ENCODE results near the gene NCAM2.

NCAM2 gene

DNA sequence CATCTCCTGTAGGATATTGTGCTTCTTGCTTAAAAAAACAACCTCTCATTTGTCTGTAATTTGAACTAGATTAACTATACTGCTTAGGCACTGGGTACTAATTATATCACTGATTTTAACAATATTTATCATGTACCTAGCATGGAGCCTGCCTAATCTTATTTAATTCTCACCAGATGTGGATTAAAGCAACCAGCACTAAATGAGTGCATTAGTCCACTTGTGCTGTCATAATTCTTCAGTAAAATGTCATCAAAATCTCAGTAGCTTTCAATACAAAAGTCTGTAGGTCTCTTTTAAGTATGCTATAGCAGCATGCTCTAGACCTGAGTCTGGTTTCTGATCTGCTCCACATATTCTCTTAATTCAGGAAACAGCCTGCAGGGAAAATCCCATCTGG lies 368.1 kb downstream of the NCAM2 start:
- no peak for DNase-seq
- Mint-ChIP-seq H3K27me3 (ENCODE audit: low read depth, poor library complexity) (peaks cover 4% of the 10 kb centered on the region), H3K36me3 (ENCODE audit: low read depth) (no peaks in the 10 kb centered on the region), H3K4me3 (no peak overlapping the region), H3K4me1 (peaks cover 9% of the 10 kb centered on the region), H3K9me3 (no peaks in the 10 kb centered on the region), H3K27ac (no peak overlapping the region)
- TF ChIP-seq, protein P1, sequence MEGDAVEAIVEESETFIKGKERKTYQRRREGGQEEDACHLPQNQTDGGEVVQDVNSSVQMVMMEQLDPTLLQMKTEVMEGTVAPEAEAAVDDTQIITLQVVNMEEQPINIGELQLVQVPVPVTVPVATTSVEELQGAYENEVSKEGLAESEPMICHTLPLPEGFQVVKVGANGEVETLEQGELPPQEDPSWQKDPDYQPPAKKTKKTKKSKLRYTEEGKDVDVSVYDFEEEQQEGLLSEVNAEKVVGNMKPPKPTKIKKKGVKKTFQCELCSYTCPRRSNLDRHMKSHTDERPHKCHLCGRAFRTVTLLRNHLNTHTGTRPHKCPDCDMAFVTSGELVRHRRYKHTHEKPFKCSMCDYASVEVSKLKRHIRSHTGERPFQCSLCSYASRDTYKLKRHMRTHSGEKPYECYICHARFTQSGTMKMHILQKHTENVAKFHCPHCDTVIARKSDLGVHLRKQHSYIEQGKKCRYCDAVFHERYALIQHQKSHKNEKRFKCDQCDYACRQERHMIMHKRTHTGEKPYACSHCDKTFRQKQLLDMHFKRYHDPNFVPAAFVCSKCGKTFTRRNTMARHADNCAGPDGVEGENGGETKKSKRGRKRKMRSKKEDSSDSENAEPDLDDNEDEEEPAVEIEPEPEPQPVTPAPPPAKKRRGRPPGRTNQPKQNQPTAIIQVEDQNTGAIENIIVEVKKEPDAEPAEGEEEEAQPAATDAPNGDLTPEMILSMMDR (IDR thresholded peaks at IDR 0.05) = no peak

GRCh38 chr21:21367583-21367982 lies 369.4 kb downstream of the NCAM2 start:
- Mint-ChIP-seq H3K4me1 (peaks cover 9% of the 10 kb centered on the region), H3K36me3 (ENCODE audit: low read depth) (no peaks in the 10 kb centered on the region), H3K27me3 (ENCODE audit: low read depth, poor library complexity) (peaks cover 4% of the 10 kb centered on the region), H3K4me3 (no peak overlapping the region), H3K27ac (no peak overlapping the region), H3K9me3 (no peaks in the 10 kb centered on the region)
- TF ChIP-seq, protein P1 (IDR thresholded peaks at IDR 0.05) = no peak
- DNase-seq = no peak

DNA sequence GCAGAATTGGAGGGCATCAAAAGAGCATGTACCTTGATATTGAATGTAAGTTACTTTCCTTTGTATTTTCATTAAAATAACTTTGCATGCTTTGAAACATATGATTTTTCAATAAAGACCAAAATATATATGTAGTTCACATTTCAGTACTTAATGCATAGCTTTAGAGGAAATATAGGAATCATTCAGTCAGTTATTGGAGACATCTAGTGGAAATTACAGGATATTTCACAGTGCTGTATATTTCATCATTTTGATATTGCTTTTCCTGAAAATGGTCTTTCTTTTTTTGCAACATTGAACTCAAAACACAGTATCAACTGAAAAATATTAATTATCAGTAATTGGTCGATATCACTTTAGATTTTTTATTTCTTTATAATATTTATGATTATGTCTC lies 375.8 kb downstream of the NCAM2 start:
- no peaks in the 10 kb centered on the region for H3K9me3 Mint-ChIP-seq
- no peaks in the 10 kb centered on the region for H3K27me3 Mint-ChIP-seq (ENCODE audit: low read depth, poor library complexity)
- H3K4me1 Mint-ChIP-seq = no peaks in the 10 kb centered on the region
- DNase-seq = no peak
- TF ChIP-seq, protein P1 (IDR thresholded peaks at IDR 0.05) = no peak
- H3K4me3 Mint-ChIP-seq = no peak overlapping the region
- H3K36me3 Mint-ChIP-seq (ENCODE audit: low read depth) = no peaks in the 10 kb centered on the region
- no peak overlapping the region for H3K27ac Mint-ChIP-seq

DNA sequence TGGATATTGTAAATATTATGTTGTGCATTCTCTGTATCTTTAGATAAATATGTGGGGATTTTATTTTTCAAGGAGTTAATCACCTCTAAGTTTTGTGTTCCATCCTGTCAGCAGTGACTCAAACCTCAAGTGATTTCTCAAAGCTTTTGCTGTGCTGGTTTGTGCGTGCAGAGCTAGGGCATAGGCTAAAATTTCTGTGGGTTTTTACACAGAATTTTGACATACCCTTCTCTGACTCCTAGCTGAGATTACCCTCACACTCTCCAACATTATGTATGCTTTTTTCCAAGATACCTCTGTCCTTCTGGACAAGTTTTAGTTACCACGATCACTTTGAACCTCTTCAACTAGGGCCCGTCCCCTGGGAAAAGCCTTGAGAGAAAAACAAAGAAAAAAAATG lies 384.9 kb downstream of the NCAM2 start:
- no peak for DNase-seq
- TF ChIP-seq, protein P1 (IDR thresholded peaks at IDR 0.05) = no peak
- Mint-ChIP-seq H3K4me1 (peaks cover 5% of the 10 kb centered on the region), H3K4me3 (no peak overlapping the region), H3K27me3 (ENCODE audit: low read depth, poor library complexity) (no peaks in the 10 kb centered on the region), H3K27ac (no peak overlapping the region), H3K36me3 (ENCODE audit: low read depth) (no peaks in the 10 kb centered on the region), H3K9me3 (no peaks in the 10 kb centered on the region)

DNA sequence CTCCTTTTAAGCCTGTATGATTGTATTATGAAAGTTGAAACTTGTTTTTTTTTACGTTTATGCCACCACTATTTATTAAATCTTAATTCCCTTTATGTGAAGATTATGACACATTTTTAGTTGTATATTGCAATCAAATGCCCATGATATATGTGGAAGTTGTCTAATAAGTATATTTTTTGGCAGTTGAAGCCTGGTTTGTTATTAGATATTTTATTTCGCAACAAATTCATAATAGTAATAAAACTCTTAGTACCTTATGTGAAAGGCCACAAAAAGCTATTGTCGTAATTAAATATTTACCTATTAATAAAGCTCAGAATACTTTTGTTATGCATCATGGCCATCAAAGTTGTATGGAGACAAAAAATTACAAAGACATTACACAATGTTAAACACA lies 386.8 kb downstream of the NCAM2 start:
- TF ChIP-seq, protein P1 (IDR thresholded peaks at IDR 0.05) = no peak
- Mint-ChIP-seq H3K27me3 (ENCODE audit: low read depth, poor library complexity) (peaks cover 1% of the 10 kb centered on the region), H3K27ac (no peak overlapping the region), H3K4me3 (no peak overlapping the region), H3K36me3 (ENCODE audit: low read depth) (no peaks in the 10 kb centered on the region), H3K4me1 (peaks cover 5% of the 10 kb centered on the region), H3K9me3 (no peaks in the 10 kb centered on the region)
- DNase-seq = no peak

- Mint-ChIP-seq H3K36me3 (ENCODE audit: low read depth) (no peaks in the 10 kb centered on the region), H3K27ac (no peak overlapping the region), H3K9me3 (no peaks in the 10 kb centered on the region), H3K4me1 (peaks cover 5% of the 10 kb centered on the region), H3K27me3 (ENCODE audit: low read depth, poor library complexity) (peaks cover 3% of the 10 kb centered on the region), H3K4me3 (no peak overlapping the region)
- TF ChIP-seq, protein P1 (IDR thresholded peaks at IDR 0.05) = no peak
- DNase-seq = no peak
Measured at GRCh38 chr21:21385404-21385803, 387.2 kb downstream of the NCAM2 start.
